ENCODE data around the gene SCAMP2. TPM values are rescaled to one million over a fixed set of nuclear protein-coding genes. Genes with fewer than 3 reads are reported as not detected.

Gene SCAMP2
- total RNA-seq, 1 experiment from 2014 or later = 121 TPM

DNA sequence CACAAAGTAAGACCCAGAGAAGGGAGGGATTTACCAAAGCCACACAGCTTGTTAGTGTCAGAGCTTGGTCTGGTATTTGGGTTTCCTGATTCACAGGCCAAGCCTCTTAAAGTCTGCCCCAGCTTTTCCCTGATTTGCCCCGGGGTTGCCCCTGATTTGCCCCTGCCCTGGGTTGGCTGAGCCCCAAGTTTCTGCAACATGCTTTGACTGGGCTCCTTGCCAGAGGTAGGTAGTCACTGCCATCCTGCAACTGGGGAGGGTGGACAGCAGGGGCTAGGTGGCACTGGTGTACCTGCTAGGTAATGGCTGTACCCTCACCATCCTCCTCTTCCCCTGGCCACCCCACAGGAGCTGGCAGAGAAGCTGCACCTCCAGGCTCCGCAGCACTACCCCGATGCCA lies 19.1 kb upstream of the SCAMP2 start:
- Histone ChIP-seq H3K27ac (ENCODE audit: low read length) (no peak overlapping the region), H3K27me3 (ENCODE audit: control insufficient read depth, insufficient read depth, low read length) (no peaks in the 10 kb centered on the region), H3K36me3 (ENCODE audit: control insufficient read depth, insufficient read depth, low read length) (no peaks in the 10 kb centered on the region; the same call in 1 of the 2 replicates), H3K9me3 (ENCODE audit: control insufficient read depth, insufficient read depth, low read depth, low read length) (no peaks in the 10 kb centered on the region), H3K4me1 (ENCODE audit: control insufficient read depth, insufficient read depth, low read length) (peaks cover 9% of the 10 kb centered on the region), H3K4me3 (ENCODE audit: low read depth in 2 of 2, low read length in 2 of 2) (no peak overlapping the region)
- ATAC-seq (no peak), DNase-seq (ENCODE audit: low read depth, low spot score) (no peak)
- intact Hi-C loops (cut with micrococcal nuclease; ENCODE audit: unreplicated experiment) = no loop called here
- in situ Hi-C loops (cut with HindIII; ENCODE audit: low pct_unique_long_range_greater_than_20kb, low sequenced_read_pairs) = no loop called here
- BruUV-seq (replicated peaks) = no TSS peak
- ChIA-PET CTCF (no interaction called here), POLR2A (interaction anchor here (0.6 kb wide), 1 partner anchor 17 kb away, joined by 5 read pairs; no protein-coding TSS in a partner anchor)
- TF ChIP-seq REST (IDR thresholded peaks at IDR 0.05; ENCODE audit: insufficient read depth in 1 of 2, low read depth in 2 of 2, low read length in 1 of 2) = no peak
- no peak for TF ChIP-seq TCF7L2 (IDR thresholded peaks at IDR 0.05; ENCODE audit: low read depth, low read length)

GRCh38 chr15:74891469-74891868 lies 18.3 kb upstream of the SCAMP2 start:
- POLR2A ChIA-PET = interaction anchor here (0.7 kb wide), 1 partner anchor 50 kb away, joined by 3 read pairs; no protein-coding TSS in a partner anchor
- ATAC-seq = no peak
- TF ChIP-seq TCF7L2 (IDR thresholded peaks at IDR 0.05; ENCODE audit: low read depth, low read length) (no peak), SIN3A (IDR thresholded peaks at IDR 0.05; ENCODE audit: borderline replicate concordance, insufficient read depth, low read depth, low read length) (no peak), REST (IDR thresholded peaks at IDR 0.05; ENCODE audit: insufficient read depth in 1 of 2, low read depth in 2 of 2, low read length in 1 of 2) (no peak), POLR2AphosphoS5 (IDR thresholded peaks at IDR 0.05; ENCODE audit: low read depth, low read length) (no peak)
- TF ChIP-seq, protein P1, sequence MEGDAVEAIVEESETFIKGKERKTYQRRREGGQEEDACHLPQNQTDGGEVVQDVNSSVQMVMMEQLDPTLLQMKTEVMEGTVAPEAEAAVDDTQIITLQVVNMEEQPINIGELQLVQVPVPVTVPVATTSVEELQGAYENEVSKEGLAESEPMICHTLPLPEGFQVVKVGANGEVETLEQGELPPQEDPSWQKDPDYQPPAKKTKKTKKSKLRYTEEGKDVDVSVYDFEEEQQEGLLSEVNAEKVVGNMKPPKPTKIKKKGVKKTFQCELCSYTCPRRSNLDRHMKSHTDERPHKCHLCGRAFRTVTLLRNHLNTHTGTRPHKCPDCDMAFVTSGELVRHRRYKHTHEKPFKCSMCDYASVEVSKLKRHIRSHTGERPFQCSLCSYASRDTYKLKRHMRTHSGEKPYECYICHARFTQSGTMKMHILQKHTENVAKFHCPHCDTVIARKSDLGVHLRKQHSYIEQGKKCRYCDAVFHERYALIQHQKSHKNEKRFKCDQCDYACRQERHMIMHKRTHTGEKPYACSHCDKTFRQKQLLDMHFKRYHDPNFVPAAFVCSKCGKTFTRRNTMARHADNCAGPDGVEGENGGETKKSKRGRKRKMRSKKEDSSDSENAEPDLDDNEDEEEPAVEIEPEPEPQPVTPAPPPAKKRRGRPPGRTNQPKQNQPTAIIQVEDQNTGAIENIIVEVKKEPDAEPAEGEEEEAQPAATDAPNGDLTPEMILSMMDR (IDR thresholded peaks at IDR 0.05) = no peak

More at GRCh38 chr15:74891469-74891868, 18.3 kb upstream of the SCAMP2 start:
- H3K27me3 ChIP-seq (ENCODE audit: control insufficient read depth, insufficient read depth, low read length) = no peaks in the 10 kb centered on the region
- intact Hi-C loops (cut with micrococcal nuclease; ENCODE audit: unreplicated experiment) (no loop called here), in situ Hi-C loops (cut with HindIII; ENCODE audit: low pct_unique_long_range_greater_than_20kb, low sequenced_read_pairs) (no loop called here)
- CTCF ChIA-PET = no interaction called here
- no TSS peak for BruUV-seq (replicated peaks)
- H3K4me3 ChIP-seq (ENCODE audit: low read depth in 2 of 2, low read length in 2 of 2) = no peak overlapping the region
- no peak for DNase-seq (ENCODE audit: low read depth, low spot score)
- H3K9me3 ChIP-seq (ENCODE audit: control insufficient read depth, insufficient read depth, low read depth, low read length) = no peaks in the 10 kb centered on the region
- peaks cover 9% of the 10 kb centered on the region for H3K4me1 ChIP-seq (ENCODE audit: control insufficient read depth, insufficient read depth, low read length)
- no peak overlapping the region for H3K27ac ChIP-seq (ENCODE audit: low read length)
- no peaks in the 10 kb centered on the region; the same call in 1 of the 2 replicates for H3K36me3 ChIP-seq (ENCODE audit: control insufficient read depth, insufficient read depth, low read length)
